Thoracic aorta (tissue), 2 donors: Measurements from ENCODE around the gene A3GALT2. TPM values are rescaled to one million over a fixed set of nuclear protein-coding genes. Genes with fewer than 3 reads are reported as not detected.

Source experiments
- ATAC-seq: fragments of 150-250 bp; one replicate; pipeline ENCODE4 v1.8.0; 2017; ENCODE audit warnings: low read depth; ENCODE audit not compliant: insufficient number of reproducible peaks, low FRiP score
- DNase-seq: peaks from one replicate; pipeline ENCODE4 v3.0.0-alpha.2; 2020; ENCODE audit warnings: low spot score
- H3K27ac ChIP-seq, 2 donors: fragments of 200-600 bp; sonication (generic); 1 replicate in 1 of 2; 2 replicates in 1 of 2; pipeline ENCODE4 v1.5.1; 2016; ENCODE audit warnings: mild to moderate bottlenecking in 2 of 2, moderate library complexity in 2 of 2
- H3K27me3 ChIP-seq: fragments of 200-600 bp; sonication (generic); replicated peaks from 2 replicates; pipeline ENCODE4 v1.6.0; 2016; ENCODE audit warnings: mild to moderate bottlenecking; ENCODE audit not compliant: insufficient read depth
- H3K36me3 ChIP-seq: fragments of 200-600 bp; sonication (generic); one replicate; pipeline ENCODE4 v1.5.1; 2016
- H3K4me1 ChIP-seq, 2 donors: fragments of 200-600 bp; sonication (generic); 1 replicate in 1 of 2; 2 replicates in 1 of 2; pipeline versions ENCODE4 v1.5.1 to v1.6.0; 2016; ENCODE audit warnings: low read depth in 2 of 2, mild to moderate bottlenecking in 1 of 2; ENCODE audit not compliant: control insufficient read depth in 1 of 2
- H3K4me3 ChIP-seq: fragments of 200-600 bp; sonication (generic); 2 replicates; pipeline ENCODE4 v1.5.1; 2016; ENCODE audit warnings: mild to moderate bottlenecking
- H3K9me3 ChIP-seq: fragments of 200-600 bp; sonication (generic); 2 replicates; pipeline ENCODE4 v1.5.1; 2016
- CTCF ChIP-seq: fragments of 200-600 bp; sonication (generic); IDR thresholded peaks from one replicate; pipeline ENCODE4 v1.5.1; 2019; ENCODE audit warnings: antibody characterized with exemption
- total RNA-seq, 2 donors: library from RNA; depleted of rRNA; stranded (reverse); fragments of >200 nt; gene quantifications; one replicate each; pipeline versions ENCODE4 v1.1.0 to v1.2.3, GENCODE V29; 2016

A3GALT2 gene
- total RNA-seq, 2 donors from 2014 or later, result 0.54 to 0.71 TPM

GRCh38 chr1:33268927-33269610, 51.8 kb downstream of the A3GALT2 start:
- Histone ChIP-seq H3K4me1 (peaks cover 23 to 100% of the 10 kb centered on the region in 2 donors), H3K27me3 (no peaks in the 10 kb centered on the region), H3K27ac (peak overlapping the region; percentile 32 to 46), H3K4me3 (no peak overlapping the region), H3K36me3 (peaks cover 8% of the 10 kb centered on the region), H3K9me3 (no peaks in the 10 kb centered on the region)
- ATAC-seq (no peak), DNase-seq (no peak)
- no peak for TF ChIP-seq CTCF

- Histone ChIP-seq H3K36me3 (peaks cover 8% of the 10 kb centered on the region), H3K4me1 (peaks cover 24 to 100% of the 10 kb centered on the region in 2 donors), H3K27ac (peak overlapping the region in 1 of 2 donors; percentile 32), H3K4me3 (no peak overlapping the region), H3K27me3 (no peaks in the 10 kb centered on the region), H3K9me3 (no peaks in the 10 kb centered on the region)
- ATAC-seq (no peak), DNase-seq (no peak)
- TF ChIP-seq CTCF, result no peak
Observed at GRCh38 chr1:33268457-33268856, 52.4 kb downstream of the A3GALT2 start.

- Histone ChIP-seq H3K4me1 (peaks cover 31 to 100% of the 10 kb centered on the region in 2 donors), H3K9me3 (no peaks in the 10 kb centered on the region), H3K27me3 (no peaks in the 10 kb centered on the region), H3K36me3 (peaks cover 8% of the 10 kb centered on the region), H3K27ac (peak overlapping the region in 1 of 2 donors; percentile 38), H3K4me3 (no peak overlapping the region)
- ATAC-seq (no peak), DNase-seq (no peak)
- TF ChIP-seq CTCF, result no peak
Observed at GRCh38 chr1:33267468-33268205, 53.3 kb downstream of the A3GALT2 start.

GRCh38 chr1:33266766-33267165, 54.1 kb downstream of the A3GALT2 start:
- TF ChIP-seq CTCF, result no peak
- Histone ChIP-seq H3K27ac (peak overlapping the region in 1 of 2 donors; percentile 38), H3K9me3 (no peaks in the 10 kb centered on the region), H3K4me1 (peaks cover 31 to 98% of the 10 kb centered on the region in 2 donors), H3K36me3 (peaks cover 8% of the 10 kb centered on the region), H3K27me3 (no peaks in the 10 kb centered on the region), H3K4me3 (no peak overlapping the region)
- no peak for DNase-seq
- no peak for ATAC-seq

GRCh38 chr1:33265780-33266605, 54.9 kb downstream of the A3GALT2 start:
- Histone ChIP-seq H3K4me3 (no peak overlapping the region), H3K36me3 (peaks cover 8% of the 10 kb centered on the region), H3K27ac (peak overlapping the region in 1 of 2 donors; percentile 28), H3K4me1 (peaks cover 30 to 98% of the 10 kb centered on the region in 2 donors), H3K27me3 (no peaks in the 10 kb centered on the region), H3K9me3 (no peaks in the 10 kb centered on the region)
- ATAC-seq (no peak), DNase-seq (no peak)
- no peak for TF ChIP-seq CTCF
